Hematopoietic multipotent progenitor cell treated with erythropoietin and hydrocortisone succinate and interleukin-3 and kit ligand, for 15 days (in vitro differentiated cells): ENCODE results near the gene ABCC11.
"Not testable (repeated sequence)": the region's sequence is repeated elsewhere in the genome, so short reads cannot be mapped to it uniquely, and the experiment has no call there.

Experiments
- DNase-seq: peaks from one replicate; pipeline ENCODE4 v3.0.0-alpha.2; 2015; ENCODE audit warnings: low spot score

The ABCC11 gene

GRCh38 chr16:48201515-48202201, 45.7 kb downstream of the ABCC11 start:
- no peak for DNase-seq

- DNase-seq, result no peak
These were observed 50.0 kb downstream of the ABCC11 start for GRCh38 chr16:48197294-48197693.

GRCh38 chr16:48194828-48195556, 52.3 kb downstream of the ABCC11 start:
- no peak for DNase-seq

- no peak for DNase-seq
These were observed 53.5 kb downstream of the ABCC11 start for GRCh38 chr16:48193846-48194245.

GRCh38 chr16:48188449-48189102, 58.8 kb downstream of the ABCC11 start:
- DNase-seq, result no peak

- DNase-seq, result no peak
These were observed 59.6 kb downstream of the ABCC11 start for GRCh38 chr16:48187779-48188178.

GRCh38 chr16:48184681-48185080, 62.7 kb downstream of the ABCC11 start:
- DNase-seq, result no peak

- no peak for DNase-seq
These were observed 64.3 kb downstream of the ABCC11 start for GRCh38 chr16:48182979-48183537.

- DNase-seq, result not testable (repeated sequence)
These were observed 65.4 kb downstream of the ABCC11 start for GRCh38 chr16:48181746-48182520.

- DNase-seq, result no peak
These were observed 66.4 kb downstream of the ABCC11 start for GRCh38 chr16:48180868-48181480.

- DNase-seq, result no peak
These were observed 70.5 kb downstream of the ABCC11 start for GRCh38 chr16:48176635-48177408.

- DNase-seq, result no peak
These were observed 73.5 kb downstream of the ABCC11 start for GRCh38 chr16:48173889-48174288.

- no peak for DNase-seq
These were observed 74.7 kb downstream of the ABCC11 start for GRCh38 chr16:48172682-48173081.

- no peak for DNase-seq
These were observed 77.4 kb downstream of the ABCC11 start for GRCh38 chr16:48169896-48170295.

GRCh38 chr16:48168075-48168474, 79.3 kb downstream of the ABCC11 start:
- no peak for DNase-seq

- not testable (repeated sequence) for DNase-seq
These were observed 80.7 kb downstream of the ABCC11 start for GRCh38 chr16:48166617-48167016.

- DNase-seq, result no peak
These were observed 81.3 kb downstream of the ABCC11 start for GRCh38 chr16:48165961-48166578.

GRCh38 chr16:48164907-48165715, 82.2 kb downstream of the ABCC11 start:
- peak; percentile 52 for DNase-seq

- no peak for DNase-seq
These were observed 84.4 kb downstream of the ABCC11 start for GRCh38 chr16:48162839-48163410.
